ENCODE measurements around the gene IMMP2L. TPM values are rescaled to one million over a fixed set of nuclear protein-coding genes. Genes with fewer than 3 reads are reported as not detected.

Gene IMMP2L
- polyA plus RNA-seq, 1 donor (not counting 4 experiments of a cell fraction or from before 2014, with no cell fraction given) = 14.1 TPM

GRCh38 chr7:110718503-110719205 is 843.6 kb downstream of the IMMP2L start:
- no peak for FAIRE-seq
- Histone ChIP-seq H3K27me3 (ENCODE audit: control insufficient read depth, extremely low read depth, insufficient read depth, low read length) (no peaks in the 10 kb centered on the region), H3K4me3 (ENCODE audit: control insufficient read depth in 2 of 3, extremely low read depth in 1 of 3, insufficient read depth in 2 of 3, low read depth in 1 of 3, low read length in 3 of 3) (no peak overlapping the region), H3K79me2 (ENCODE audit: control insufficient read depth, insufficient read depth, low read length) (no peaks in the 10 kb centered on the region), H2AFZ (ENCODE audit: control insufficient read depth, low read length) (no peak overlapping the region), H3K4me2 (ENCODE audit: control insufficient read depth, extremely low read depth, insufficient read depth, low read depth, low read length) (no peak overlapping the region), H3K9me1 (ENCODE audit: control insufficient read depth, extremely low read depth, insufficient read depth, low read length) (no peaks in the 10 kb centered on the region), H3K9me3 (ENCODE audit: control insufficient read depth, low read depth, low read length) (no peaks in the 10 kb centered on the region), H4K20me1 (ENCODE audit: control insufficient read depth, extremely low read depth, insufficient read depth, low read length) (no peaks in the 10 kb centered on the region), H3K4me1 (ENCODE audit: control insufficient read depth, extremely low read depth, insufficient read depth, low read length) (no peaks in the 10 kb centered on the region), H3K27ac (ENCODE audit: control insufficient read depth, insufficient read depth, low read length) (no peak overlapping the region), H3K9ac (ENCODE audit: control insufficient read depth, extremely low read depth, insufficient read depth, low read length) (no peak overlapping the region), H3K36me3 (ENCODE audit: control insufficient read depth in 2 of 2, extremely low read depth in 1 of 2, insufficient read depth in 2 of 2, low read length in 2 of 2) (no peaks in the 10 kb centered on the region)
- dilution Hi-C loops (cut with MboI; ENCODE audit: extremely low pct_ligation_motif_present, low sequenced_read_pairs) = no loop called here
- no peak for TF ChIP-seq CTCF (optimal IDR thresholded peaks at IDR 0.05 in 1 of 3, IDR thresholded peaks at IDR 0.05 in 1 of 3, conservative IDR thresholded peaks at IDR 0.05 in 1 of 3; ENCODE audit: extremely low read depth in 1 of 3, insufficient read depth in 2 of 3, low read length in 3 of 3)
- TF ChIP-seq EZH2 (IDR thresholded peaks at IDR 0.05; ENCODE audit: low read length) = no peak
- no peak for DNase-seq (ENCODE audit: low read depth, low spot score)

- H4K20me1 ChIP-seq (ENCODE audit: control insufficient read depth, extremely low read depth, insufficient read depth, low read length) = no peaks in the 10 kb centered on the region
- no peak overlapping the region for H2AFZ ChIP-seq (ENCODE audit: control insufficient read depth, low read length)
- no peaks in the 10 kb centered on the region for H3K9me3 ChIP-seq (ENCODE audit: control insufficient read depth, low read depth, low read length)
- no peak overlapping the region for H3K4me3 ChIP-seq (ENCODE audit: control insufficient read depth in 2 of 3, extremely low read depth in 1 of 3, insufficient read depth in 2 of 3, low read depth in 1 of 3, low read length in 3 of 3)
- FAIRE-seq (no peak), DNase-seq (ENCODE audit: low read depth, low spot score) (no peak)
- no peak overlapping the region for H3K4me2 ChIP-seq (ENCODE audit: control insufficient read depth, extremely low read depth, insufficient read depth, low read depth, low read length)
- no peaks in the 10 kb centered on the region for H3K27me3 ChIP-seq (ENCODE audit: control insufficient read depth, extremely low read depth, insufficient read depth, low read length)
- dilution Hi-C loops (cut with MboI; ENCODE audit: extremely low pct_ligation_motif_present, low sequenced_read_pairs) = no loop called here
- no peaks in the 10 kb centered on the region for H3K4me1 ChIP-seq (ENCODE audit: control insufficient read depth, extremely low read depth, insufficient read depth, low read length)
- H3K9ac ChIP-seq (ENCODE audit: control insufficient read depth, extremely low read depth, insufficient read depth, low read length) = no peak overlapping the region
- no peaks in the 10 kb centered on the region for H3K79me2 ChIP-seq (ENCODE audit: control insufficient read depth, insufficient read depth, low read length)
- no peaks in the 10 kb centered on the region for H3K36me3 ChIP-seq (ENCODE audit: control insufficient read depth in 2 of 2, extremely low read depth in 1 of 2, insufficient read depth in 2 of 2, low read length in 2 of 2)
- H3K27ac ChIP-seq (ENCODE audit: control insufficient read depth, insufficient read depth, low read length) = no peak overlapping the region
- H3K9me1 ChIP-seq (ENCODE audit: control insufficient read depth, extremely low read depth, insufficient read depth, low read length) = no peaks in the 10 kb centered on the region
- TF ChIP-seq CTCF (optimal IDR thresholded peaks at IDR 0.05 in 1 of 3, IDR thresholded peaks at IDR 0.05 in 1 of 3, conservative IDR thresholded peaks at IDR 0.05 in 1 of 3; ENCODE audit: extremely low read depth in 1 of 3, insufficient read depth in 2 of 3, low read length in 3 of 3) (no peak), EZH2 (IDR thresholded peaks at IDR 0.05; ENCODE audit: low read length) (no peak)
Measured at GRCh38 chr7:110704225-110704624, 858.1 kb downstream of the IMMP2L start.

Measured in keratinocyte (primary cell).